ENCODE data around the gene ACVRL1.

ACVRL1 gene

DNA sequence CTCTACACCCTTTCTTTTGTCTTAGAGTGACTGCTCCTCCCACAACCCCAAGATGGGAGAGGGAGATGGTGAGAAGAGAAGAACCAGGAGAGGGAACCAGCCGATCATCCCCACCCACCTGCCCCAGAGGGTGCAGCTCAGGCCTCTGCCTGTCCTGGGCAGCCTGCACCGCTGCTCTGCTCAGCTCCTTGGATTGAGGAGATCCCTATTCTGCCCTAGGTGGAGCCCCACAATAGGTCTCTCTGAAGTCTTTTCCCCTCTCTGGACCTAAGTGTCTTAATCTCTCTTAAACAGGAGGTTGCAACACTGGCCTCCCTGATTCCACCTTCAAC lies 17.2 kb upstream of the ACVRL1 start:
- no peak overlapping the region for H3K4me2 ChIP-seq (ENCODE audit: low read length)
- H3K36me3 ChIP-seq (ENCODE audit: insufficient read depth, low read length), result no peaks in the 10 kb centered on the region
- H3K9me3 ChIP-seq (replicated peaks; ENCODE audit: low read length), result peaks cover 3% of the 10 kb centered on the region
- no peak overlapping the region for H3K4me3 ChIP-seq (ENCODE audit: low read length)
- no peaks in the 10 kb centered on the region for H3K27me3 ChIP-seq (ENCODE audit: control insufficient read depth, insufficient read depth, low read length)
- peaks cover 17% of the 10 kb centered on the region for H3K4me1 ChIP-seq (ENCODE audit: control insufficient read depth, insufficient read depth, low read length)
- no peak overlapping the region for H3K9ac ChIP-seq (ENCODE audit: low read depth, low read length)

DNA sequence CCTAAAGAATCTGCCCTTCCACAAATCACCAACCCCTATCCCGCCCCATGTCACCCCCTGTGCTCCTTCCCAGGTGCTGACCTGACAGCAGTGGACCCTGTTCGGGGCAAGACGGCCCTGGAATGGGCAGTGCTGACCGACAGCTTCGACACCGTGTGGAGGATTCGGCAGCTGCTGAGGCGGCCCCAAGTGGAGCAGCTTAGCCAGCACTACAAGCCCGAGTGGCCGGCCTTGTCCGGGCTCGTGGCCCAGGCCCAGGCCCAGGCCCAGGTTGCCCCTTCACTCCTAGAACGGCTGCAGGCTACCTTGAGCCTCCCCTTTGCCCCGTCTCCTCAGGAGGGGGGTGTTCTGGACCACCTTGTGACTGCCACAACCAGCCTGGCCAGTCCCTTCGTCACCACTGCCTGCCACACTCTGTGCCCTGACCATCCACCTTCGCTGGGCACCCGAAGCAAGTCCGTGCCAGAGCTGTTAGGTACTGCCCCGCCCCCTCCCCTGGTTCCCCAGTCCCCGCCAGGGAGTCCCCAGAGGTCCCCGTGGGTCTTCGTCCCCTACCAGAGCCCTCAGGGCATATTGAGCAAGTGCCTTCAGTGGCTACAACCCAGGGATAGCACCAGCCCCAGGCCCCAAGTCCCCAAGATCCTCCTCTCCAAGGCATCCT lies 16.7 kb upstream of the ACVRL1 start:
- H3K4me3 ChIP-seq (ENCODE audit: low read length), result no peak overlapping the region
- H3K4me1 ChIP-seq (ENCODE audit: control insufficient read depth, insufficient read depth, low read length), result peaks cover 14% of the 10 kb centered on the region
- H3K36me3 ChIP-seq (ENCODE audit: insufficient read depth, low read length), result no peaks in the 10 kb centered on the region
- H3K4me2 ChIP-seq (ENCODE audit: low read length), result no peak overlapping the region
- H3K9ac ChIP-seq (ENCODE audit: low read depth, low read length), result no peak overlapping the region
- no peaks in the 10 kb centered on the region for H3K27me3 ChIP-seq (ENCODE audit: control insufficient read depth, insufficient read depth, low read length)
- no peaks in the 10 kb centered on the region for H3K9me3 ChIP-seq (replicated peaks; ENCODE audit: low read length)

DNA sequence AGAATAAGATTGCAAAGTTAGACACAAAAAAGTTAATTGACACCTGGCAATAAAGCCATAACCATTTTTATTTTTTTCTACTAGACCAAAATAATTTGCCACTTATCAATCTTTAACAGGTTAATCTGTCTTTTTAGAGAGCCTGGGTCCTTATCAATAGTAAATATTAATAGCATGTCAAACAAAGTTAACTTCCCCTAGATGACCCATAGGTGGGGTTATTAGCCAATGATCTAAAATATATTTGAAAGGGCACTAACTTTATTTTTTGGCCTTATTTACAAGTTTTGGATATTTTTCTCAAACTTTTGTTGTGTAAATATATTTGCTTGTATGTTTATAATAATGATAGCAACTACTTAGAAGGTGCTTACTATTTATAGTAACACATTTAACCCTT lies 15.5 kb upstream of the ACVRL1 start:
- Histone ChIP-seq H3K9ac (ENCODE audit: low read depth, low read length) (no peak overlapping the region), H3K36me3 (ENCODE audit: insufficient read depth, low read length) (no peaks in the 10 kb centered on the region), H3K4me2 (ENCODE audit: low read length) (no peak overlapping the region), H3K4me1 (ENCODE audit: control insufficient read depth, insufficient read depth, low read length) (peaks cover 6% of the 10 kb centered on the region), H3K27me3 (ENCODE audit: control insufficient read depth, insufficient read depth, low read length) (no peaks in the 10 kb centered on the region), H3K9me3 (replicated peaks; ENCODE audit: low read length) (no peaks in the 10 kb centered on the region), H3K4me3 (ENCODE audit: low read length) (no peak overlapping the region)

DNA sequence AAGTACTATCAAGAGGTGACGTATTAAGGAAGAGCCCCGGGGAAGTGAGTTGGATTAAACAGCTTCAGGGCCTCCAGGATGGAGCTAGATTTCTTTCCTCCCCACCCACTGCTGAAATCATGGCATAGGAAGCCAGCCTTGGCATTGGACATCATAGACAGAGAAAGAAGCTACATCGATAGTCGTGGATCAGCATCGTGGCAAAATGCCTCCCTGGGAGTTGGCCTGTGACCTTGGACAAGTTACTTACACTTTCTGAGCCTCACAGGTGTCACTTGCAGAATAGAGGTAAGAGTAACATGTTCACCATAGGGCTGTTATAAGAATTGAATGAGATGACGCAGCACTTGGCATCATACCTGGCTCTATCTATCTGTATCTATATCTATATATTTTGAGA lies 13.5 kb upstream of the ACVRL1 start:
- H3K27me3 ChIP-seq (ENCODE audit: control insufficient read depth, insufficient read depth, low read length), result no peaks in the 10 kb centered on the region

DNA sequence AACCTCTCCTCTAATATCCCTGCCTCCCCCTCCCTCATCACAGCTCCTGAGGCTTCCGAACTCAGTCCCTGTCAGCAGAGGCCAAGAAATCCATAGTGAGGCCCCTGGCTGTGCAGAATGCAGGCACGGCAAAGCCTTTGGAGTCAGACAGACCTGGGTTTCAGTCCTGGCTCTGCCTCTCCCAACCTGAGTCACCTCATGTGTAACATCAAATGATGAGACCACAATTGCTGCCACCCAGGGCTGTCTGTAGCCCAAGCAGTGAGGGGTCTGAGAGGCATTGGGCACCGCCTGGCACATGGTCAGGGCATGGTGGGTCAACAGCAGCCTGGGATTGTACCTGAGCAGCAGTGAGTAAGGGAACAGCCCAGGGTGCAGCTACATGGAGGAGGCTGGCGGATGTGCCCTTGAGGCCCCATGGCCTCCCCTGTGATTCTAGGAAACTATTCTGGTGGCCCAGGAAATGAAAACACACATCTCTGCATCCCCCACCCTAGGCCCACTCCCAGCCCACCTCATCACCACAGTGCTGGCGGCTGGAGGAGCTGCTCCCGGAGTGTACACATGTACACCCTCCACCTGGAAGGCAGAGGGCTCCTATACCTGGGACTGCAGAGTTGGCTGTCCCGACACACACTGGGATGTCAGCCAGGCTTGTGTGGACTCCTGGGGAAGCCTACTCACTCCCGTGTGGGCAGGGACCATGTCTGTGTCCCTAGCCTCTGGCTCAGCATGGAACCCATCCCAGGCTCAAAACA lies 11.7 kb upstream of the ACVRL1 start:
- Histone ChIP-seq H3K36me3 (ENCODE audit: insufficient read depth, low read length) (no peaks in the 10 kb centered on the region), H3K4me1 (ENCODE audit: control insufficient read depth, insufficient read depth, low read length) (peaks cover 6% of the 10 kb centered on the region), H3K4me2 (ENCODE audit: low read length) (no peak overlapping the region), H3K27me3 (ENCODE audit: control insufficient read depth, insufficient read depth, low read length) (no peaks in the 10 kb centered on the region), H3K4me3 (ENCODE audit: low read length) (no peak overlapping the region), H3K9me3 (replicated peaks; ENCODE audit: low read length) (no peaks in the 10 kb centered on the region), H3K9ac (ENCODE audit: low read depth, low read length) (no peak overlapping the region)

More for the DNA sequence above, 13.5 kb upstream of the ACVRL1 start:
- H3K9ac ChIP-seq (ENCODE audit: low read depth, low read length), result no peak overlapping the region
- H3K9me3 ChIP-seq (replicated peaks; ENCODE audit: low read length), result no peaks in the 10 kb centered on the region
- H3K4me3 ChIP-seq (ENCODE audit: low read length), result no peak overlapping the region
- no peak overlapping the region for H3K4me2 ChIP-seq (ENCODE audit: low read length)
- no peaks in the 10 kb centered on the region for H3K36me3 ChIP-seq (ENCODE audit: insufficient read depth, low read length)
- H3K4me1 ChIP-seq (ENCODE audit: control insufficient read depth, insufficient read depth, low read length), result peaks cover 6% of the 10 kb centered on the region

DNA sequence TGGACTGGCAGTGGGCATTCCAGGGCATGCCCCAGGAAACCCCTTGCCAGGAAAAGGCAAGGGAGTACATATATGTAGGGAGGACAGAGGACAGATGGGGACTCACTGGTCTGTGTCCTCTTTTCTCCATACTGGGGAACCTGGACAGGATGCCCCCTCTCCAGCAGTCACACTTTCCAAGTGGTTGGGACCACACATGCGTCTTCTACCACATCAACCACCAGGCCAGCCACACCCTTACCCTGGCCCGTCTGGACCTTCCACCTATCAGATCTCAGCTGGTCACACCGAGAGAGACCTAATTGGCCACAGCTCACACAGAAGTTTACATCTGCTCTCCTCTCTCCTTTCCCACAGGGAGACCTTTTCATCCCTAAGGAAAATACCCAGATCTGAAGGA lies 11.1 kb upstream of the ACVRL1 start:
- Histone ChIP-seq H3K36me3 (ENCODE audit: insufficient read depth, low read length) (no peaks in the 10 kb centered on the region), H3K4me2 (ENCODE audit: low read length) (no peak overlapping the region), H3K4me3 (ENCODE audit: low read length) (no peak overlapping the region)

DNA sequence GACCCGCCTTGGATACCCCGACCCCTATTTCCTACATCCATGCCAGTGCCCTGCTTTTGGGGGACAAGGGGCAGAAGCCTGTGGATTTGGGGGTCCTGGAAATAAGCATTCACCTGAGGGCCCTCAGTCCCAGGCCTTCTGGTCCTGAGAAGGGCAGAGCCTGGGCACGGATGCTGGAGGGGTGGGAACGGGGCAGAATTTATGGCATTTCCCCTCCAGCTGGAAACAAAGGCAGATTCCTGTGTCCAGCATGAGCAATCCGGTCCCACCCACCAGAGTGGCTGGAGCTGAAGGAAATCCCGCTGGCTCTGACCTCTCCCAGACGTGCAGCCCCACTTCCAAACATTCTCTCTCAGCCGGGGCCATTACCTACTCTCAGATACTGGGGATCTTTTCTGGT lies 10.1 kb upstream of the ACVRL1 start:
- Histone ChIP-seq H3K9ac (ENCODE audit: low read depth, low read length) (no peak overlapping the region), H3K4me2 (ENCODE audit: low read length) (no peak overlapping the region), H3K9me3 (replicated peaks; ENCODE audit: low read length) (no peaks in the 10 kb centered on the region), H3K27me3 (ENCODE audit: control insufficient read depth, insufficient read depth, low read length) (no peaks in the 10 kb centered on the region), H3K4me3 (ENCODE audit: low read length) (no peak overlapping the region), H3K36me3 (ENCODE audit: insufficient read depth, low read length) (no peaks in the 10 kb centered on the region), H3K4me1 (ENCODE audit: control insufficient read depth, insufficient read depth, low read length) (peaks cover 6% of the 10 kb centered on the region)

More for the DNA sequence above, 11.1 kb upstream of the ACVRL1 start:
- Histone ChIP-seq H3K4me1 (ENCODE audit: control insufficient read depth, insufficient read depth, low read length) (peaks cover 6% of the 10 kb centered on the region), H3K9ac (ENCODE audit: low read depth, low read length) (no peak overlapping the region), H3K27me3 (ENCODE audit: control insufficient read depth, insufficient read depth, low read length) (no peaks in the 10 kb centered on the region), H3K9me3 (replicated peaks; ENCODE audit: low read length) (no peaks in the 10 kb centered on the region)

DNA sequence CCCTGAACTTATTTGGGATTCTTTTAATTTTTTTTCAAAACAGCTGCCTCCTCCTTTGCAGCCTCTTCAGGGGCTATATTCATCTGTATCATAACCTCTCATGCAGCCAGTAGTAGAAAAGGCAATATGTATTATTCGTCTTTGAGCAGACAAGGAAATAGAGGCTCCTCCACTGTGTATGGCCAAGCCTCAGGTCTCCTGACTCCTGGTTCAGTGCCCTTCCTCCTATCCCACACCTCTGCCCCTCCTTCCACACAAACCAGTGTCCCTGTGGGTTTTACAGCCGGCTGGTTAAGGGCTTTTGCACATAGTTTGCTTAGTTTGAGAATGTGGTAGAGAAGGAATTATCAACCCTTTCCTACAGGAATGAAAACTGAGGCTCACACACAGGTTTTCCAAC lies 8.8 kb upstream of the ACVRL1 start:
- H3K9ac ChIP-seq (ENCODE audit: low read depth, low read length), result no peak overlapping the region
- no peaks in the 10 kb centered on the region for H3K27me3 ChIP-seq (ENCODE audit: control insufficient read depth, insufficient read depth, low read length)
- no peak overlapping the region for H3K4me3 ChIP-seq (ENCODE audit: low read length)
- H3K9me3 ChIP-seq (replicated peaks; ENCODE audit: low read length), result no peaks in the 10 kb centered on the region
- no peak overlapping the region for H3K4me2 ChIP-seq (ENCODE audit: low read length)
- peaks cover 6% of the 10 kb centered on the region for H3K4me1 ChIP-seq (ENCODE audit: control insufficient read depth, insufficient read depth, low read length)
- no peaks in the 10 kb centered on the region for H3K36me3 ChIP-seq (ENCODE audit: insufficient read depth, low read length)

DNA sequence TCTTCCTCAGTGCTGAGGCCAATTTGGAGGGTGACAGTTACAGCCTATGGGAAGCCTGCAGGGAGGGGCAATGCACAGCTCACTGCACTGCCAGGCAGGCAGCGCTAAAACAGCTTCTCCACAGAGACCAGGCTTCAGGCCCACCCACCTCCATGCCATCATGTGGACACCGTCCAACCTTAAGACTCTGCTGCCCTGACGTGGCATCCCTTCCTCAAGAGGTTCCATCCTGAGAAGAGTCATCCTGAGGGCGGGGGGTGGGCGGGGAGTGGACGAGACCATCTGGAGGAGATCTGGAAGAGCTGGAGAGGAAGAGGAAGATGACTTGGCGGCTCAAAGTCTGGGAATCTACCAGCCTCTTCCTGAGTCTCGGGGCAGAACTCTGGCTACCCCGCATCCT lies 8.4 kb upstream of the ACVRL1 start:
- no peaks in the 10 kb centered on the region for H3K36me3 ChIP-seq (ENCODE audit: insufficient read depth, low read length)
- H3K4me1 ChIP-seq (ENCODE audit: control insufficient read depth, insufficient read depth, low read length), result peaks cover 6% of the 10 kb centered on the region
- H3K9ac ChIP-seq (ENCODE audit: low read depth, low read length), result no peak overlapping the region

DNA sequence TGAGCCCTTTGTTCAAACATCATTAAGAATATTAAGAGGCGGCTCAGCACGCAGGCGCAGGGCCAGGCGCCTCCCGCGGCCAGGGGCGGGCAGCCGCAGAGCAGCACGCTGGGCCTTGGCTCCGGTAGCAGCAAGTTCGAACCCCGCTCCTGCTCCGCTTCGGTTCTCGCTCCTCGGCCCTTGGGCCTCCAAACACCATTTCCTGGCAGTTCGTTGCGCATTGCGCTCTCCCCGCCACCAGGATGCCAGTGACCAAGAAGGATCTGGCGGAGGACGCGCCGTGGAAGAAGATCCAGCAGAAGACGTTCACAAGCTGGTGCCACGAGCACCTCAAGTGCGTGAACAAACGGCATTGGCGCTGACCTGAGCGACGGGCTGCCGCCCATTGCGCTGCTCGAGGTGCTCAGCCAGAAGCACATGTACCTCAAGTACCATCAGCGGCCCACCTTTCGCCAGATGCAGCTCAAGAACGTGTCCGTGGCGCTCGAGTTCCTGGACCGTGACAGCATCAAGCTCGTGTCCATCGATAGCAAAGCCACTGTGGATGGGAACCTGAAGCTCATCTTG lies 6.9 kb upstream of the ACVRL1 start:
- Histone ChIP-seq H3K9me3 (replicated peaks; ENCODE audit: low read length) (no peaks in the 10 kb centered on the region), H3K9ac (ENCODE audit: low read depth, low read length) (no peak overlapping the region), H3K36me3 (ENCODE audit: insufficient read depth, low read length) (no peaks in the 10 kb centered on the region), H3K4me2 (ENCODE audit: low read length) (no peak overlapping the region), H3K27me3 (ENCODE audit: control insufficient read depth, insufficient read depth, low read length) (no peaks in the 10 kb centered on the region), H3K4me1 (ENCODE audit: control insufficient read depth, insufficient read depth, low read length) (peaks cover 10% of the 10 kb centered on the region), H3K4me3 (ENCODE audit: low read length) (no peak overlapping the region)

More for the DNA sequence above, 8.4 kb upstream of the ACVRL1 start:
- H3K4me3 ChIP-seq (ENCODE audit: low read length), result no peak overlapping the region
- H3K9me3 ChIP-seq (replicated peaks; ENCODE audit: low read length), result no peaks in the 10 kb centered on the region
- no peaks in the 10 kb centered on the region for H3K27me3 ChIP-seq (ENCODE audit: control insufficient read depth, insufficient read depth, low read length)
- no peak overlapping the region for H3K4me2 ChIP-seq (ENCODE audit: low read length)

DNA sequence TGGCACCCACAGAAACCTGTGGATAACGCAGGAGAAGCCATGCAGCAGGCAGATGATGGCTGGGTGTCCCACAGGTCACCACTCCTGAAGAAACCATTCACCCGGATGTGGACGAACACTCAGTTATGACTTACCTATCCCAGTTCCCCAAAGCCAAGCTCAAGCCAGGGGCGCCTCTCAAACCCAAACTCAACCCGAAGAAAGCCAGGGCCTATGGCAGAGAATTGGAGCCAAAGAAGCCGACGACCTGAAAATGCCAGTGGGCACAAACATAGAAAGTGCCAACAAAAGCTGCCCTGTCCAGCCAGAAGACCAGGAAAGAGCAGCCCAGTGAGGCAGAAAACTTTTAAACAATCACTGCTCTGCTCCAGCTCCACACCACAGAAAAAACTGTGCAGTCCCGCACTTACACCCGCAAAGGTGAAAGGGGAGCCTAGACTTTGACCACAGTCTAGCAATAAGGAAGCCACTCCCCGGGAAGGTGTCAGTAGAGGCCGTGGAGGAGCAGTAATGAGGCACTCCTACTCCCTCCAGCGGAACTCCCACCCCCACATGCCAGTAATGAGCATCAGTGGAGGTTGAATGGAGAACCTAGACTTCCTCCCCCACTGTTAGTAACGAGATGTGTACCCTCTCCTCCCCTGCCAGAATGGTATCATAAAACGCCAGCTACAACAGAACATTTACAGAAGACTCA lies 6.0 kb upstream of the ACVRL1 start:
- no peak overlapping the region for H3K4me3 ChIP-seq (ENCODE audit: low read length)
- H3K36me3 ChIP-seq (ENCODE audit: insufficient read depth, low read length), result no peaks in the 10 kb centered on the region
- H3K4me2 ChIP-seq (ENCODE audit: low read length), result no peak overlapping the region
- no peaks in the 10 kb centered on the region for H3K9me3 ChIP-seq (replicated peaks; ENCODE audit: low read length)
- H3K27me3 ChIP-seq (ENCODE audit: control insufficient read depth, insufficient read depth, low read length), result no peaks in the 10 kb centered on the region
- peaks cover 18% of the 10 kb centered on the region for H3K4me1 ChIP-seq (ENCODE audit: control insufficient read depth, insufficient read depth, low read length)
- no peak overlapping the region for H3K9ac ChIP-seq (ENCODE audit: low read depth, low read length)

All from skeletal muscle satellite cell (primary cell).